ENCODE data around the gene ACSBG1. TPM values are rescaled to one million over a fixed set of nuclear protein-coding genes. Genes with fewer than 3 reads are reported as not detected.

ACSBG1 gene
- polyA plus RNA-seq, 1 donor from 2014 or later, result 0.32 TPM

GRCh38 chr15:78204351-78205309 lies 29.7 kb downstream of the ACSBG1 start:
- Histone ChIP-seq H3K79me2 (replicated peaks; ENCODE audit: insufficient read depth, low read length) (no peaks in the 10 kb centered on the region), H4K20me1 (ENCODE audit: insufficient read depth) (no peaks in the 10 kb centered on the region), H3K4me3 (ENCODE audit: low read length) (no peak overlapping the region), H3K27me3 (ENCODE audit: insufficient read depth, low read depth, low read length) (no peaks in the 10 kb centered on the region), H3K9me3 (ENCODE audit: low read length) (no peaks in the 10 kb centered on the region), H3K9ac (ENCODE audit: low read length) (no peak overlapping the region), H3K36me3 (ENCODE audit: insufficient read depth, low read length) (no peaks in the 10 kb centered on the region), H3K4me2 (ENCODE audit: low read length) (no peak overlapping the region), H2AFZ (ENCODE audit: low read depth, low read length) (no peak overlapping the region), H3K9me2 (ENCODE audit: insufficient read depth, low read length) (no peaks in the 10 kb centered on the region), H3F3A (ENCODE audit: insufficient read depth, low read length, poor library complexity, severe bottlenecking) (no peaks in the 10 kb centered on the region), H3K27ac (ENCODE audit: low read length) (no peak overlapping the region)
- no peak for TF ChIP-seq MXI1 (conservative IDR thresholded peaks at IDR 0.05; ENCODE audit: poor library complexity, severe bottlenecking)
- TF ChIP-seq, protein P1, sequence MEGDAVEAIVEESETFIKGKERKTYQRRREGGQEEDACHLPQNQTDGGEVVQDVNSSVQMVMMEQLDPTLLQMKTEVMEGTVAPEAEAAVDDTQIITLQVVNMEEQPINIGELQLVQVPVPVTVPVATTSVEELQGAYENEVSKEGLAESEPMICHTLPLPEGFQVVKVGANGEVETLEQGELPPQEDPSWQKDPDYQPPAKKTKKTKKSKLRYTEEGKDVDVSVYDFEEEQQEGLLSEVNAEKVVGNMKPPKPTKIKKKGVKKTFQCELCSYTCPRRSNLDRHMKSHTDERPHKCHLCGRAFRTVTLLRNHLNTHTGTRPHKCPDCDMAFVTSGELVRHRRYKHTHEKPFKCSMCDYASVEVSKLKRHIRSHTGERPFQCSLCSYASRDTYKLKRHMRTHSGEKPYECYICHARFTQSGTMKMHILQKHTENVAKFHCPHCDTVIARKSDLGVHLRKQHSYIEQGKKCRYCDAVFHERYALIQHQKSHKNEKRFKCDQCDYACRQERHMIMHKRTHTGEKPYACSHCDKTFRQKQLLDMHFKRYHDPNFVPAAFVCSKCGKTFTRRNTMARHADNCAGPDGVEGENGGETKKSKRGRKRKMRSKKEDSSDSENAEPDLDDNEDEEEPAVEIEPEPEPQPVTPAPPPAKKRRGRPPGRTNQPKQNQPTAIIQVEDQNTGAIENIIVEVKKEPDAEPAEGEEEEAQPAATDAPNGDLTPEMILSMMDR (IDR thresholded peaks at IDR 0.05; ENCODE audit: poor library complexity, severe bottlenecking), result no peak
- no peak for TF ChIP-seq RAD21 (conservative IDR thresholded peaks at IDR 0.05)
- TF ChIP-seq, protein P2, sequence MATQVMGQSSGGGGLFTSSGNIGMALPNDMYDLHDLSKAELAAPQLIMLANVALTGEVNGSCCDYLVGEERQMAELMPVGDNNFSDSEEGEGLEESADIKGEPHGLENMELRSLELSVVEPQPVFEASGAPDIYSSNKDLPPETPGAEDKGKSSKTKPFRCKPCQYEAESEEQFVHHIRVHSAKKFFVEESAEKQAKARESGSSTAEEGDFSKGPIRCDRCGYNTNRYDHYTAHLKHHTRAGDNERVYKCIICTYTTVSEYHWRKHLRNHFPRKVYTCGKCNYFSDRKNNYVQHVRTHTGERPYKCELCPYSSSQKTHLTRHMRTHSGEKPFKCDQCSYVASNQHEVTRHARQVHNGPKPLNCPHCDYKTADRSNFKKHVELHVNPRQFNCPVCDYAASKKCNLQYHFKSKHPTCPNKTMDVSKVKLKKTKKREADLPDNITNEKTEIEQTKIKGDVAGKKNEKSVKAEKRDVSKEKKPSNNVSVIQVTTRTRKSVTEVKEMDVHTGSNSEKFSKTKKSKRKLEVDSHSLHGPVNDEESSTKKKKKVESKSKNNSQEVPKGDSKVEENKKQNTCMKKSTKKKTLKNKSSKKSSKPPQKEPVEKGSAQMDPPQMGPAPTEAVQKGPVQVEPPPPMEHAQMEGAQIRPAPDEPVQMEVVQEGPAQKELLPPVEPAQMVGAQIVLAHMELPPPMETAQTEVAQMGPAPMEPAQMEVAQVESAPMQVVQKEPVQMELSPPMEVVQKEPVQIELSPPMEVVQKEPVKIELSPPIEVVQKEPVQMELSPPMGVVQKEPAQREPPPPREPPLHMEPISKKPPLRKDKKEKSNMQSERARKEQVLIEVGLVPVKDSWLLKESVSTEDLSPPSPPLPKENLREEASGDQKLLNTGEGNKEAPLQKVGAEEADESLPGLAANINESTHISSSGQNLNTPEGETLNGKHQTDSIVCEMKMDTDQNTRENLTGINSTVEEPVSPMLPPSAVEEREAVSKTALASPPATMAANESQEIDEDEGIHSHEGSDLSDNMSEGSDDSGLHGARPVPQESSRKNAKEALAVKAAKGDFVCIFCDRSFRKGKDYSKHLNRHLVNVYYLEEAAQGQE (IDR thresholded peaks at IDR 0.05; ENCODE audit: borderline replicate concordance), result no peak
- TF ChIP-seq SMC3 (conservative IDR thresholded peaks at IDR 0.05; ENCODE audit: poor library complexity), result no peak
- no peak for TF ChIP-seq EP300 (conservative IDR thresholded peaks at IDR 0.05; ENCODE audit: poor library complexity, severe bottlenecking)
- no peak for TF ChIP-seq POLR2AphosphoS5 (IDR thresholded peaks at IDR 0.05)
- no peak for TF ChIP-seq EZH2 (IDR thresholded peaks at IDR 0.05; ENCODE audit: borderline replicate concordance, insufficient read depth, low read length, poor library complexity, severe bottlenecking)
- no peak for TF ChIP-seq TAF1 (IDR thresholded peaks at IDR 0.05; ENCODE audit: low read depth)

DNA sequence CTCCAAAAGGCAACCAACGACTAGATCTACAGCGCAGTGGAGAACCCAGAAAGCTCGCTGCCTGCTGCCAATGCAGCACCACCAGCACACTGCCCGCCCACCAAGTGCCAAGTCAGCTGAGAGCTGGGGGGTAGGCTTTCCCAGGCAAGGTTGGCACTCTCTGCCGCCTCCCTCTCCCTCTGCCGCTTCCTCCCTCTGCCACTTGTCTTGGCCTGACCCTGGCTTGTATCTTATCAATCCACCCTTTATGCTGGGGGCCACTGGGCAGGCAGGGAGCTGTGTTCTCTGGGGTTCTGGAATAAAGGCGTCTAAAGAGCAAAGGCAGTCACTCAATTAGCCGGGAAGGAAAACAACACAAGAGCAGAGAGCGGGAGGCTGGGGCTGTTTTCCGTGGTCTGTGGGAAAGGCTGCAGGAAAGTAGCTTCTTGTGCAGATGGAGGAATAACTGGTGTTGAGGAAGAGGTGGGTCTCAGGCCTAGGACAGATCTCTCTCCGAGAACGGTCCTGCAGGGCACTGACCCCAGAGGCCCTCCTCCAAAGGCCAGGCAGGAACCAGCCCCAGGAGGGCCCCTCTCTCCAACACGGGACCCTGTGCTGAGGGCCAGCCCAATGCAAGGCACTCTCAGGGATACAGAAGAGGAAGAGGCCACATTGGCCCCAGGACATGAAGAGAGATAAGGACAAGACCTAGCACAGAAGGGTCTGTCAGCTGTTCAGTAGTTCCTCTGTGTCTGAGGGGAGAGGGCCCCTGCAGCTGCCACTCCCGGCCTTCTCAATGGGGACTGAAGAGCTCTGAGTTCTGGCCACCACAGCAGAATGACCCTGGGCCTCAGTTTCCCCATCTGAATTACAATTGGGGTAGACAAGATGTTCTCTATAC lies 30.8 kb downstream of the ACSBG1 start:
- H3K36me3 ChIP-seq (ENCODE audit: insufficient read depth, low read length), result no peaks in the 10 kb centered on the region
- H3K79me2 ChIP-seq (replicated peaks; ENCODE audit: insufficient read depth, low read length), result no peaks in the 10 kb centered on the region
- H3K4me2 ChIP-seq (ENCODE audit: low read length), result no peak overlapping the region
- TF ChIP-seq RAD21 (conservative IDR thresholded peaks at IDR 0.05), result no peak
- TF ChIP-seq SMC3 (conservative IDR thresholded peaks at IDR 0.05; ENCODE audit: poor library complexity), result no peak
- no peak for TF ChIP-seq MXI1 (conservative IDR thresholded peaks at IDR 0.05; ENCODE audit: poor library complexity, severe bottlenecking)
- no peak for TF ChIP-seq POLR2AphosphoS5 (IDR thresholded peaks at IDR 0.05)
- TF ChIP-seq EP300 (conservative IDR thresholded peaks at IDR 0.05; ENCODE audit: poor library complexity, severe bottlenecking), result no peak
- TF ChIP-seq EZH2 (IDR thresholded peaks at IDR 0.05; ENCODE audit: borderline replicate concordance, insufficient read depth, low read length, poor library complexity, severe bottlenecking), result no peak
- TF ChIP-seq, protein P1 (IDR thresholded peaks at IDR 0.05; ENCODE audit: poor library complexity, severe bottlenecking), result no peak
- TF ChIP-seq TAF1 (IDR thresholded peaks at IDR 0.05; ENCODE audit: low read depth), result no peak
- TF ChIP-seq, protein P2 (IDR thresholded peaks at IDR 0.05; ENCODE audit: borderline replicate concordance), result no peak
- H3K27ac ChIP-seq (ENCODE audit: low read length), result no peak overlapping the region
- H3K9me2 ChIP-seq (ENCODE audit: insufficient read depth, low read length), result no peaks in the 10 kb centered on the region
- no peak overlapping the region for H3K9ac ChIP-seq (ENCODE audit: low read length)
- no peak overlapping the region for H2AFZ ChIP-seq (ENCODE audit: low read depth, low read length)
- H3F3A ChIP-seq (ENCODE audit: insufficient read depth, low read length, poor library complexity, severe bottlenecking), result no peaks in the 10 kb centered on the region
- no peaks in the 10 kb centered on the region for H4K20me1 ChIP-seq (ENCODE audit: insufficient read depth)
- H3K4me3 ChIP-seq (ENCODE audit: low read length), result no peak overlapping the region
- no peaks in the 10 kb centered on the region for H3K9me3 ChIP-seq (ENCODE audit: low read length)
- no peaks in the 10 kb centered on the region for H3K27me3 ChIP-seq (ENCODE audit: insufficient read depth, low read depth, low read length)
